Activated CD4-positive, alpha-beta T cell treated with anti-CD3 and anti-CD28 coated beads, Interleukin-2, Interleukin-4, amounts not matched to agents 100 ng/mL and 50 ng/mL, durations not matched to agents 16 hours and 8 hours (primary cell): Measurements from ENCODE around the gene POLE3.
"Not testable (repeated sequence)": the region's sequence is repeated elsewhere in the genome, so short reads cannot be mapped to it uniquely, and the experiment has no call there.

Source experiments
- DNase-seq: peaks from one replicate; pipeline ENCODE4 v3.0.0-alpha.2; 2020; ENCODE audit warnings: low spot score

The POLE3 gene, protein sequence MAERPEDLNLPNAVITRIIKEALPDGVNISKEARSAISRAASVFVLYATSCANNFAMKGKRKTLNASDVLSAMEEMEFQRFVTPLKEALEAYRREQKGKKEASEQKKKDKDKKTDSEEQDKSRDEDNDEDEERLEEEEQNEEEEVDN

DNA sequence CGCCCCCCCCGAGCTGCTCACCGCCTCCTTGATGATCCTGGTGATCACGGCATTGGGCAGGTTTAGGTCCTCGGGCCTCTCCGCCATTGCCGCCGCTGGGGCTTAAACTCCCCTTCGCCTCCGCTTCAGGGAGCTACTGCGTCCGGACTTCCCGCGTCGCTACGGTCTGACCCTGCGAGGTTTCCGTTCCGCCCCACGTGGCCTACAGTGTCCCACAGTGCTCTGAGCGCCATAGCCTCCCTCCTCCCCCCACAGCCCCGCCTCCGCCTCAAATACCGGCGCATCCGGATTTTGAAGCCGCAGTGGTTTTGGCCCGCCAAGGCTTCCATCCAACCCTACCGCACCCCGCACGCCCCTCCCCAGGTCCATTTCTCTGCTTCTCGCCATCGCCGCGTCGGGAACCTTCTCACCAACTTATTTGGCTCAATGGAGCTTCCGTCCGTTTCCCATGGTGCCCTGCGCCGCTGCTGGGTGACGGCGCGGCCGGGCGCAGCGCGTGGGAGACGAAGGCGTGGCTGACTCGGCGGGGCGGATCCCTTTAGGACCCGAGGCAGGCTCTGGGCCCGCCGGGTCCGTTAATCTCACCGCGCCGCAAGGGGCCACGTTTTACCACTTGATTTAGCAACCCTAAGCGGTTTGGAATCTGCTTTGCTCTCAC is at the start of gene POLE3, which contains the start of gene C9orf43:
TSS of gene POLE3 (minus strand) at position 469 of the 658 bp plus-strand sequence. CDS start at position 87, 382 bp downstream.
TSS of gene C9orf43 (plus strand) at position 541 of the 658 bp plus-strand sequence. CDS start 2,747 bp downstream, outside the sequence.
- peak; percentile 96 for DNase-seq

DNA sequence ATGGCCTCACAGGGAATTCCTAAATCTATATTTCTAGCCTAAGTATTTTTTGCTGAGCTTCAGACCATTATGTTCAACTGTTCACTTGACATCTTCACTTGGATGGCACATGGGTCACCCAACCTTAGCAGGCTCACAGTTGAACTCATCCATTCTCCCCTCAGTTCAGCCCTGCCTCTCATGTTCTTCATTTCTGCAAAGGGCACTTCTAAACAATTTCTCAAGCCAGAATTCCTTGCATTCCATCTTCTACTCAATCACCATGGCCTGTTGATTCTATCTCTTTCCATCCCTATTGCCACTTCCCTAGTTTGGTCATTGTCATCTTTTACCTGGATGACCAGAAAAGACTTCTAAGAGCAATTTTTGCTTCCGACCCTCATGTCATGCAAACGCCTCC is 45.8 kb upstream of the POLE3 start:
- DNase-seq = no peak

DNA sequence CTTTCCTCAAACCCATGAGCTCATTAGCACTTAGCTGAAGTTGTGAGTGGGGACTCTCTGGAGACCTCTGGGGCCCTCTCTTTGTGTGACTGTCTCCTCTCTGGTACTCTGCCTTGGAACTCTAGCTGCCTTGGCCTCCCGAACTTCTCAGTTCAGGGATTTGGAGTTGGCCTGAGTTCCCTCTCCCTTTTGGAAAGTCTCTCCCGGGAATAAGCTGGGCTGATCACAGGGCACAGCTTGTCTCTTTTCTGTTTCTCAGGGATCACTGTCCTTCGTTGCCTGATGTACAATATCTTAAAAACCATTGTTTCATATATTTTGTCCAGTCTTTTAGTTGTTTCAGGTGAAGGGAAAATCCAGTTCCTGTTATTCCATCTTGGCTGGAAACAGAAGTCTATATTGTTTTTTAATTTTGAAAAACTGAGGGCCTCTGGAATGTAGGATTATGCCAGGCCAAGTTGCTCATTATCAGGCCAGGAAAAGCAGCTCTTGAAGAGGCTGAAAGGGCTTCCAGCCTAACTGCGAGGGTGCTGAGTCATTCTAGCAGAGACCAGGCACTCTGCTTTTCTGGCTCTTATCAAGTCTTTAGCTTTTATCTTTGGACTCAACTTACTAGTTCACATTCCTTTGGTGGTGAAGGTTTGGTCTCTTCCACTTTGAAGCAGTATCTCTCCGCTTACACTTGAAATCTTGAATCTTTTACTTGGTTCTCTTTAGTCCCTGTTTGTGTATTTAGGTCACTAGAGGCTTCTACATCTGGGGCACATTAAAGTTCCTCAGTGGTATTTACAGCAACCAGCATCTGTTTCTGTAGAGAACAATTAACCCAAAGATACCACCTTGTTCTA is 44.7 kb upstream of the POLE3 start:
- DNase-seq = peak; percentile 30

DNA sequence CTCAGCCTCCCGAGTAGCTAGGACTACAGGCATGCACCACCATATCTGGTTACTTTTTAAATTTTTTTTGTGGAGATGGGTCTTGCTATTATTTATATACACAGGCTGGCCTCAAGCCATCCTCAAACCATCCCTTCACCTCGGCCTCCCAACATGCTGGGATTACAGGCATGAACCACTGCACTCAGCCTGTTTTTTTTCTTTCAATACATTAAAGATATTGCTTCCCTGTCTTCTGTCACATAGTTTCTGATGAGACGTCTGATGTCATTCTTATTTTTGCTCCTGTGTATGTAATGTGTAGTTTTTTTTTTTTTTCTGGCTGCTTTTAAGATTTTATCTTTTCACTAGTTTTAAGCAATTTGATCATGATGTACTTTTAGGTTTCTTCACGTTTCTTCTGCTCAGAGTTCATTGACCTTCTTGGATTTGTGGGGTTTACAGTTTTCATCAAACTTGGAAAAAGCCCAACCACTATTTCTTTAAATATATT is 41.7 kb upstream of the POLE3 start:
- DNase-seq = no peak

DNA sequence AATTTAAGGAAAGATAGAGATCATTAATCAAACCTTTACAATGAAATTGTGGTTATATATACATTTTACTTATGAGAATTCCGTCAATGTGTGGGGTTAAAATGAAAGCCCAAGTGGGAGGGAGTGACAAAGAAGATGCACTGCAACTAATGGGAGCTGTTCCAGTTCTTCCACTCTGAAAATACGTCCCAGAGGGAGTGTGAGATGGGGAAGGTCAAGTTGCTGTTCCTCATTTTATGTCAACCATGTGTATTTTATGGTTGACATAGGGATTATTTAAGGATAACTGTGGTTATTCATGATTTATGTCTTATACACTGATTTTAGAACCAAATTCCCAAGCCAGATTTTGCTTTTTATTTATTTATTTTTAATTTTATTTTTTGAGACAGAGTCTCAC is 38.9 kb upstream of the POLE3 start:
- DNase-seq = no peak

DNA sequence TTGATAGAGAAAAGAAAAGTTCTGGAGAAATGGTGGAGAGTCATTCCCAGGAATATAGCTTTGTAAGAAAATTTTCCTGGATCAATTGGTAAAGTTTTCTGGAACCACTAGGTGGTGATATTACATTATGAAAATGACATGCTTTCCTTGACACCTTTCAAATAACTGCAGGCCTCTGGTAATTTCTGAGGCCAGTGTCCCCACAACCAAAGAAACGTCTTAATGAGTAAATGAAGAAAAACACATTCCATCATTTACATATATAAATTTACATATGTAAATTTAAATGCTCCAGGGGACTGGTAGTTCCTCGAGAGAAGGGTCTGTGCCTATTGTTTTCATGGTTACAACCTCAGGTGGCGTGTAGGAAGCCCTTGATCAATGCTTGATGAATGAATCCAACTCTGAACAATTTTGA is 35.9 kb upstream of the POLE3 start:
- peak; percentile 27 for DNase-seq

DNA sequence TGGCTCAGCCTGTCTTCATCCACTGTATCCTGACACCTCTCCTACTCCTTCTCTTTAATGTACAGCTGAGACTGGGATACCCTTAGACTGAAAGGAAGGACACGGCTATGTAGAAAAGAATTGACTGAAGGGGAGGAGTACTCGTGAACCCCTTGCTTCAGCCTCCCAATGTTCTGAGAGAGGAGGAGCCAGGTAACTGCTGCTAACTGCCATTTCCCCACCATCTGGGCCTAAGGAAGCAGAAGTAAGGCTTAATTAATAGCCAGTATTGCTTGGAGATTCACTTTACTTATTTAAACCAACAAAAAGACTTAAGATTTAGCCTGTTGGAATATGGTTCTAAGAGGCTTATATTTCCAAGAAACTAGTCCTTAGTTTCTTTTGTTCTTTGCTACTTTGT is 34.3 kb upstream of the POLE3 start:
- no peak for DNase-seq

DNA sequence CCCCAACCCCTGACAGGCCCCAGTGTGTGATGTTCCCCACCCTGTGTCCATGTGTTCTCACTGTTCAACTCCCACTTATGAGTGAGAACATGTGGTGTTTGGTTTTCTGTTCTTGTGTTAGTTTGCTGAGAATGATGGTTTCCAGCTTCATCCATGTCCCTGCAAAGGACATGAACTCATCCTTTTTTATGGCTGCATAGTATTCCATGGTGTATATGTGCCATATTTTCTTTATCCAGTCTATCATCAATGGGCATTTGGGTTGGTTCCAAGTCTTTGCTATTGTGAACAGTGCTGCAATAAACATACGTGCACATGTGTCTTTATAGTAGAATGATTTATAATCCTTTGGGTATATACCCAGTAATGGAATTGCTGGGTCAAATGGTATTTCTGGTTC is 27.2 kb upstream of the POLE3 start:
- DNase-seq = not testable (repeated sequence)

DNA sequence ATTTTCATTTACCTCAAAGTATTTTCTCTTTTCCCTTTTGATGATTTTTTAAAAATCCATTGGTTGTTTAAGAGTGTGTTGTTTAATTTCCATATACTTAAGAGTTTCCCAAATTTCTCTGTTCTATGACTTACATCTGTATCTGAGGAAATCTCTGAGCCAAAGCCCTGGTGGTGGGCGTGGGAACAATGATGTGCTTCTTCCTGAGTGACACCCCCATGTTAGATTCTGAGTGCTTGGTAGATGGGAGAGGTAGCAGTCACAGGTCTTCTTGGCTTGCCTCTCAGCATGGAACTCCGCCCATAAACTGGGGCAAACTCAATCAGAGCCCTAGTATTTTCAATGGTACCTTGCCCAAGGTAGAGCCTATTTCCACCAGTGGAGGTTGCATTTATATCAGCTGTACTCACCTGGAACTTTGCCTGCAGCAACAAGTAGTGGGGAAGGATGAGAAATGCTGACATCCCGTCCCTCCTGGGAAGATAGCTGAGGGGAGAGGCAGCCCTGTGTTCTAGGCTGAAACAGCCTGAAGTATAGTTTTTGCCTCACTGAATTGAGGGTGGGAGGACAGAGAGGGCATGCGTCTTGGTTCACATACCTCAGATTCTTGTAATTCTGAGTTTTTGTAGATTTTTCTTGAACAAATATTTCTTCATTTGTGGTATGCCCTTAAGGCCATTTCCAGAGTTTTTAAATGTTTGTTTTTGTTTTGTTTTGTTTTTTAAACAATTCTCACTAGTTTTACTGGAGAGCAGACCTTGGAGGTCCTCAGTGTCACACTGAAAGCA is 26.4 kb upstream of the POLE3 start:
- DNase-seq = no peak

DNA sequence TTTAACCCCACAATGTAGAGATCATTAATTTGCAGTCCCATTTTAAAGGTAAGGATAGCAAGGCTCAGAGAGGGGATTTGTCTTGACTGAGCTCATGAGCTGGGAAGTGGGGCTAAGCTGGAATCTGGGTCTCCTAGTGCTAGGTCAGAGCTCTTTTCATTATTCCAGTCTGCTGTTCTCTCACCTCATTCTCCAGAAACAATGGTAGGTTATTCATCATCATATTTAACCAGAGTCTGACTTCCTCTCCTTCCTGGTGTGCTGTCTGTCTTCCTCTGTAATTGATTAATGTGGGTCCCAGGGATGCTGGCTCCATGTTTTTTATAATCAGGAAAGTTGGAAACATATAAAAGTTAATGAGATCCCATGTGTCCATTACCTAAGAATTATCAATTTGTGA is 20.7 kb upstream of the POLE3 start:
- no peak for DNase-seq

DNA sequence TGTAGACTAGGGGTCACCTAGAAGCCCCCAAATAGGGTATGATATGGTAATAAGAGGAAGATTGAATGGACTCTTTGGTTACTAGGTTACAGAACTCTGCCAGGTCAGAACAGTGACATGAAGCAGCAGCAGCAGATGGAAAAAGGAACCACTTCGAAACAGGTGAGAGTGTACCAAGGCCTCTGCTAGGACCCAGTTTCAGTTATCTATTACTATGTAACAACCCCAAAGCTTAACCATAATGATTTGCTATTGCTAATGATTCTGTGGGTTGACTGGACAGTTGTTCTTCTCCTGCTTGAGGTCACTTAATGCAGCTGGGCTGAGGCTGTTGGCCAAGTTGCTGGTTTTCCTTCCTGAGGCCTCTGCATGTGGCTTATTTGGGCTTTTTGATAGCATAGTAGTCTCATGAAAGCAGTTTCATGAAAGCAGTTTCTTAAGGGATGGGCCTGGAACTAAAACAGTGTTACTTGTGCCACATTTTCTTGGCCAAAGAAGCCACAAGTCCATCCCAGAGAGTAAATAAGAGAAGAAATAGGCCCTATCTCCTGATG is 17.7 kb upstream of the POLE3 start:
- DNase-seq = no peak

DNA sequence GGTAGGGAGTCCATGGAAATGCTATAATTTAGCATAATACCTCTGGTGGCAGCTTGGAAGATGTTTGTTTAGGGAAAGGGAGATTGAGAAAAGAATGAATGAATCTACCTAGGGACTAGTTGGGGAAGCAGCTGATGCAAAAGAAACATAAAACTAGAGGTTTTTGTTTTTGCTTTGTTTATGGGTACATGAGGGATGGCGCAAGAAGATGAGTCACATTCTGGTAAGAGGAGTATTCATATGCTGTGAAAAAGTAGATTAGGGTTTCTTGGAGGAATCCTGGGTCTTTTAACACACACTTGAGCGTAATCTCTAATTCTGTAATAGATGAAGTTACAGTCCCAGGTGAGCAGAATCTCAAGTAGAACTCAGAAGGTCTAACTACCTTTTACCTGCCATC is 17.2 kb upstream of the POLE3 start:
- DNase-seq = no peak

DNA sequence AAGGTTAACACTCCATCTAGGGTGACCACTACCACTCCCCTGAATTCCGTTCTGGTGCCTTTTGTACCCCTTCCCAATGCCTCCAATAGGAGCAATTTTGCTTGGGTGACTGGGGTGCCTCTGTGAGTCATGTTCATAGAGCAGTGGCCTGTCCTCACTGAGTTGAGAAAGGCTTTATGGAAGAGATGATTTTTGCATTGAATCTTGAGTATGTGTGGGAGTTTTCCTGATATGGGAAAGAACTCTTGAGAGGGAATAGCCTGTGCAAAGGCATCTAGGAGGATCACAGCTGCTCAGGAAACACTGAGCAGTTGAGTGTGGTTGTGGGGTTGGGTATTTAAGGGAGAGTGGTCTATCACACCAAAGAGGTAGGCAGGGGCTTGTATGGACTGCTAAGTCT is 16.2 kb upstream of the POLE3 start:
- no peak for DNase-seq

DNA sequence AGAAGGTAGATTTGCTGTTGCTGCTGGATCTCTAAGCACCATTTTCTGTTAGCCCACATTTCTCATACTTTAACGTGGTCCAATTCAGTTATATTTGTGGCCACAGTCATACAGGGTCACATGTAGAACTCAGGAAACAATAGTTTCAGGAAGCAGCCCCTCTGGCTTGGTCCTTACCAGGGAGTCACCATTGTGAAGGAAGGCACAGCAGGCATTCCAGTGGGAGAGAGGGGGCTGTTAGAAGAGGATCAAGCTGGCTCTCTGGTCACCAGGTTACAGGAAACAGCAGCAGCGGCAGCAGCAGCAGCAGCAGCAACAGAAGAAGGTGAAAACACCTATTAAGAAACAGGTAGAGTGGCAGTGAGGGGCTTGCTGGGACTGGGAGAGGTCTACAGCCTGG is 14.6 kb upstream of the POLE3 start:
- no peak for DNase-seq

DNA sequence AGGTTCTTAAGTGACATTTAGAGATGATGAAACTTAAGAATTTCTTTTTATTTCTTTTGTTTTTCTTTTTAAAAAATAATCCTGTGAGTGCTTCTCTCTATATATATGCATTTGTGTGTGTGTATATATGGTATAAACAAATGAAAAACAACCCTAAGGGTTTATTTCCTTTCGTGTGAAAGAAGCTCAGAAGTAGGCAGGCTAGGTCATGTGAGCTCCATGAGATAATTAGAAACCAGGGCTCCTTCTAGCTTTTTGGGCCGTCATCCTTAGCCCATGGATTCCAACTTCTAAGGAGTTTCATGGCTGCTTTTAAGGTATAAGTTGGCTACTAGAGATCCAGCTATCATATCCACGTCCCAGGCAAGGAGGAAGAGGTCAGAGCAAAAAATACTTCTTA is 11.3 kb upstream of the POLE3 start:
- no peak for DNase-seq

DNA sequence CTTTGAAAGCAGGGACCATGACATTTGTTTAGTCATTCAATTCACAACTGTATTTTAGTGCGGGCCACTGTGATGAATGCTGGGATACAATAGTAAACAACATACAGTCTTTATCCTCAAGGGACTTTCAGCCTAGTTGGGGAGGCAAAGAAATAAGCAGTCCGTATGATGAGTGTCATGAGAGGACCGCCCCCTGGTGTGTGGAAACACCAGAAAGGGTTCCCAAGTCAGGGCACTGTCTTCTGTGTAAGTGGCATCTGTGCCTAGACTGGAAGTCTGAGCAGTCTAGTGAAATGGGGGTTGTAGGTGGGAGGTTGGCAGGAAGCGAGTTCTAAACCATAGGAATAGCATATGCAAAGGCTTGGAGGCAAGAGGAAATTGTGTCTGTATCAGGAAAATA is 6.9 kb upstream of the POLE3 start:
- no peak for DNase-seq

DNA sequence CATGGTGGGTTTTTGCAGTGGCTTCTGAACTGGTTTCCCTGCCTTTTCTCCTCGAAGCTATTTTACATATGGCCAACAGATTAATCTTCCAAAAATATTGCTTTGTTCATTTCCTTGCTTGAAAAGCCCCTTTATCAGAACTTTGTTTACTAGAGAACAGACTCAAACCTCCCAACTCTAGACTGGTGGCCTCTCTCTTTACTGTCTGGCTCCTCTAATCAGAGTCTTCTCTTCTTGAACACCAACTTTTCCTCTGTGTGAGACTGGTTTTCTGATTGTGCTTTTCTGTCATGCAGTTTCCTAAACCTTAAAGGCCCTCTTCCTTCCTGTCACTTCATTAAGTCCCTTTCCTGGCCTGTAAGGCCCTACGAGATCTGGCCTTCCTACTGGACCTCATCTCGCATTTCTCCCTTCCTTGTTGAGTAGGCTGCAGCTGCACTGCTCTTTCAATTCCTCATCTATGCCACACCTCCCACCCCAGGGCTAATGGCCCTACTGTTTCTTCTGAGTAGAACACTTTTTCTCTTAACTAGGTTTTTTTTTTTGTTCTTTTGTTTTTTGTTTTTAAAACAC is 5.8 kb upstream of the POLE3 start:
- no peak for DNase-seq

DNA sequence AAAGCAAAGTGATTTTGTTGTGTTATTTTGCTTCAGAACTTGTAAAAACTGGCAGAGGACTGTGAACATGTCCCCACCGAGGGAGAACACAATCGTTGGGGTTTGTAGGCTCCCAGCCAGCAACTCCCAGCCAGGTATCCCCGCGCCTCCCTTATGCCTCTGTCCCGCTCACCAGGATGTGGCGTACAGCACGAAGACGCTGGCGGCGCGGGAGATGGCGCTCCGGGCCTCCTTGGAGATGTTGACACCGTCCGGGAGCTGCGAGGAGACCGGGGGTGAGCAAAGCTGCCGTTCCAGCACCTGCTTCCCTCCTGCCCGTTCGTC is 630 bp downstream of the POLE3 start:
- no peak for DNase-seq

DNA sequence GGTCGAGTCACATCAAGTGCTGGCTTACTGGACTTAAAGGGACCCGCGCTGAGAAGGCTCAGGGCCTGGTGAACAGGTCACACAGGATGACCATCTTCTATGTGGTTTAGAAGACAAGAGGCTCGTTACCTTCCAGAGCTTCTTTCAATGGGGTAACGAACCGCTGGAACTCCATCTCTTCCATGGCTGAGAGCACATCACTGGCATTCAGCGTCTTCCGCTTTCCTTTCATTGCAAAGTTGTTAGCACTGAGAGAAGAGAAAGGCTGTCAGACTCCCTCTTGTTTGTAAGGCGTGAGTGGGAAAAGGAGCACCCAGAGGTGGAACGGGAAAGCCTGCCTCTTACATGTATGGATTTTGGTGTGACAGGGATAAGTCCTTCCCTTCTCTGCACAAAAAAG is 994 bp downstream of the POLE3 start:
- no peak for DNase-seq

DNA sequence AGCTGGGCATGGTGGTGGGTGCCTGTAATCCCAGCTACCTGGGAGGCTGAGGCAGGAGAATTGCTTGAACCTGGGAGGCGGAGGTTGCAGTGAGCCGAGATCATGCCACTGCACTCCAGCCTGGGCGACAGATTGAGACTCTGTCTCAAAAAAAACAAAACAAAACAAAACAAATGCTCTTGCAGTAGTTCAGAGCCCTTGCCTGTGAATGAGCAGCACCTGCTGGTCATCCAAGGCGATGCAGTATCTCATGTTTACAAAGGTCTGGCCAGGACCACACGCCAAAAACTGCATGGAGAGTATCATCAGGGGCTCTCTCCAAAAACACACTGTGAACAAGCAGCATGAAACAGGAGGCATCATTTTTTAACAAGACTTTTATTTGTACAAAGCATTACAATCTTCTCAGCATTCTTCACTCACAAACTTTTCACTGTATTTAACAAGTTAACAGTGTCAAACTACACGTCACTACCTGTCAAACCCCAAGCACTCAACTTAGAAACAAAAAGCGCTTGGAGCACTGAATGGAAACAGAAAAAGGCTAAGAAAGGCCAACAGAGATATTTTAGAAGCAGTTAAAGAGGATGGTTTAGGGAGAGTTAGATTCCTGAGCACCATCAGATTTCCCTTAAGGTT is 3.5 kb downstream of the POLE3 start:
- peak; percentile 64 for DNase-seq

DNA sequence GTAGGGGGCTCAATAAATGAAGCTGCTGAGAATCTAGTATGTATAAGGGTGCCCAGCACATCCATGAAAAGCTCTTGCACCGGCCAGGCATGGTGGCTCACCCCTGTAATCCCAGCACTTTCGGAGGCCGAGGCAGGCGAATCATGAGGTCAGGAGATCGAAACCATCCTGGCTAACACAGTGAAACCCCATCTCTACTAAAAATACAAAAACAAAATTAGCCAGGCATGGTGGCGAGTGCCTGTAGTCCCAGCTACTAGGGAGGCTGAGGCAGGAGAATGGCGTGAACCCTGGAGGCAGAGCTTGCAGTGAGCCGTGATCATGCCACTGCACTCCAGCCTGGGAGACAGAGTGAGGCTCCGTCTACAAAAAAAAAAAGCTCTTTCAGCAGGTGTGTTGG is 4.1 kb downstream of the POLE3 start:
- not testable (repeated sequence) for DNase-seq
